GM23338 (cell line): Measurements from ENCODE around the gene NFATC1. TPM values are rescaled to one million over a fixed set of nuclear protein-coding genes. Genes with fewer than 3 reads are reported as not detected.

Experiments
- ATAC-seq: fragments of 200-7000 bp; cut with Tn5 transposase; 3 replicates; pipeline ENCODE4 v1.9.1; 2020
- DNase-seq: peaks from one replicate; pipeline ENCODE4 v3.0.0-alpha.2; 2015; ENCODE audit warnings: low spot score
- H2AFZ ChIP-seq: fragments of 200-600 bp; sonication (generic); 2 replicates; pipeline ENCODE4 v1.8.0; 2016; ENCODE audit warnings: antibody characterized with exemption, mild to moderate bottlenecking, moderate library complexity
- H3F3A ChIP-seq: fragments of 200-600 bp; sonication (generic); replicated peaks from 2 replicates; pipeline ENCODE4 v1.8.0; 2017; ENCODE audit warnings: antibody characterized with exemption, mixed run types, low read depth
- H3K27ac ChIP-seq: fragments of 200-600 bp; sonication (generic); 2 replicates; pipeline ENCODE4 v1.6.1; 2016; ENCODE audit warnings: low read depth
- H3K27me3 ChIP-seq: fragments of 200-600 bp; sonication (generic); 2 replicates; pipeline ENCODE4 v1.8.0; 2016; ENCODE audit warnings: mild to moderate bottlenecking, mixed run types, moderate library complexity; ENCODE audit not compliant: insufficient read depth
- H3K36me3 ChIP-seq: fragments of 200-600 bp; sonication (generic); 2 replicates; pipeline ENCODE4 v1.8.0; 2016; ENCODE audit warnings: mild to moderate bottlenecking; ENCODE audit not compliant: insufficient read depth
- H3K4me1 ChIP-seq: fragments of 200-600 bp; sonication (generic); 2 replicates; pipeline ENCODE4 v1.8.0; 2016; ENCODE audit warnings: mild to moderate bottlenecking, moderate library complexity; ENCODE audit not compliant: insufficient read depth
- H3K4me2 ChIP-seq: fragments of 200-600 bp; sonication (generic); 2 replicates; pipeline ENCODE4 v1.7.1; 2017; ENCODE audit warnings: mixed run types
- H3K4me3 ChIP-seq: fragments of 200-600 bp; sonication (generic); 2 replicates; pipeline ENCODE4 v1.6.1; 2016; ENCODE audit warnings: mixed run types
- H3K79me2 ChIP-seq: fragments of 200-600 bp; sonication (generic); replicated peaks from 2 replicates; pipeline ENCODE4 v1.8.0; 2017; ENCODE audit warnings: mild to moderate bottlenecking; ENCODE audit not compliant: insufficient read depth
- H3K9me2 ChIP-seq: fragments of 200-600 bp; sonication (generic); 2 replicates; pipeline ENCODE4 v1.8.0; 2017; ENCODE audit not compliant: insufficient read depth
- H4K20me1 ChIP-seq: fragments of 200-600 bp; sonication (generic); replicated peaks from 2 replicates; pipeline ENCODE4 v1.8.0; 2017; ENCODE audit warnings: mild to moderate bottlenecking; ENCODE audit not compliant: insufficient read depth
- H3K27ac Mint-ChIP-seq: 2 replicates; pipeline ENCODE4 v1.8.0; 2020; ENCODE audit warnings: inconsistent platforms, mild to moderate bottlenecking, moderate library complexity, mixed read lengths
- H3K27me3 Mint-ChIP-seq: 3 replicates; pipeline ENCODE4 v1.8.0; 2022; ENCODE audit warnings: low read depth, mild to moderate bottlenecking, moderate library complexity, mixed read lengths, inconsistent platforms; ENCODE audit not compliant: insufficient read depth, poor library complexity
- H3K36me3 Mint-ChIP-seq: 3 replicates; pipeline ENCODE4 v1.8.0; 2021; ENCODE audit warnings: low read depth, mild to moderate bottlenecking, inconsistent platforms, moderate library complexity, mixed read lengths
- H3K4me1 Mint-ChIP-seq: 3 replicates; pipeline ENCODE4 v1.8.0; 2020; ENCODE audit warnings: mild to moderate bottlenecking, inconsistent platforms, mixed read lengths
- H3K4me3 Mint-ChIP-seq: 3 replicates; pipeline ENCODE4 v1.8.0; 2021; ENCODE audit warnings: moderate library complexity, mild to moderate bottlenecking, inconsistent platforms, mixed read lengths
- H3K9me3 Mint-ChIP-seq: 3 replicates; pipeline ENCODE4 v1.8.0; 2020; ENCODE audit warnings: moderate library complexity, mild to moderate bottlenecking, inconsistent platforms, mixed read lengths
- EZH2 ChIP-seq: fragments of 200-600 bp; sonication (generic); IDR thresholded peaks from one replicate; pipeline ENCODE4 v1.8.0; 2017; ENCODE audit warnings: antibody characterized with exemption, mild to moderate bottlenecking, low read depth; ENCODE audit not compliant: unreplicated experiment
- JUNB ChIP-seq: IDR thresholded peaks from one replicate; pipeline ENCODE4 v1.6.1; 2016; ENCODE audit warnings: antibody characterized with exemption; ENCODE audit not compliant: unreplicated experiment
- ZNF331 ChIP-seq: fragments of 250-450 bp; sonication (Bioruptor Pico); IDR thresholded peaks from 2 replicates; pipeline ENCODE4 v1.5.0; 2020; ENCODE audit warnings: low read depth, mild to moderate bottlenecking, moderate library complexity
- polyA plus RNA-seq: library from polyadenylated mRNA; unstranded; fragments of >200 nt; fragmentation: Nextera tagmentation; extraction: Ambion mirVana; gene quantifications from 2 replicates; pipeline ENCODE4 v1.2.1, GENCODE V29; 2016
- total RNA-seq: library from RNA; depleted of rRNA; stranded (reverse); fragments of >200 nt; shearing (Covaris generic); gene quantifications from 2 replicates; pipeline ENCODE4 v1.2.3, GENCODE V29; 2014
- TF ChIP-seq, protein P1 (sequence below): IDR thresholded peaks from one replicate; pipeline ENCODE4 v1.6.1; 2018; ENCODE audit warnings: antibody characterized with exemption; ENCODE audit not compliant: unreplicated experiment
- TF ChIP-seq, protein P2 (sequence below): IDR thresholded peaks from 2 replicates; pipeline ENCODE4 v1.6.1; 2016; ENCODE audit warnings: antibody characterized with exemption
- TF ChIP-seq, protein P3 (sequence below), 2 experiments: fragments of 200-600 bp in 1 of 2; sonication (generic) in 1 of 2; conservative IDR thresholded peaks; 2 replicates each; pipeline versions ENCODE4 v1.5.1 to v1.6.1; 2016 to 2017; ENCODE audit warnings: antibody characterized with exemption in 2 of 2, low read depth in 2 of 2, mild to moderate bottlenecking in 2 of 2, moderate library complexity in 1 of 2

Gene NFATC1
- total and polyA plus RNA-seq, 2 experiments from 2014 or later: 3.9 to 6.4 TPM

DNA sequence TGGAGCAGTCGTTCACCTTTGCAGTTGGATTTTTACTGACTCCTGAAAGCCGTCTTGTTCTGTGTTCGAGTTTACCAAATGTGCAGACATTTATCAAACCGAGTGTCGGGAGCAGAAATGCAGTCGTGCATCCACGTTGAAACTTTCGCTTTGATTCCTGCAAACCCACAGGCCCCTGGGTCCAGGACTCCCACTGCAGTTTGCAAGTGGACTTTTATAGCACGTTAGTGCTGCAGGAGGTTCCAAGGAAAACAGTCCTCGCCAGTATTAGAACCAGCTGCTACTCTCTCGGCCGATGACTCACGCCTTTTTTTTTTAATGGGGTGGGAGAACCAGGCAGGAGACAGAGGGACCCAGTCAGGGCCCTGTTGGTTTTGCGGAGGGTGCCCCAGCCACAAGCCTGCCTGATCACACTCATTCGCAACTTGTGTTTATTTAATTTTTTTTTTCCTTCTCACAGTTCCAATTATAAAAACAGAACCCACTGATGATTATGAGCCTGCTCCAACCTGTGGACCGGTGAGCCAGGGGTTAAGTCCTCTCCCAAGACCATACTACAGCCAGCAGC lies 90.1 kb downstream of the NFATC1 start (continued):
- TF ChIP-seq ZNF331 (CRISPR knock-in tag): no peak
- no peak for TF ChIP-seq EZH2
- TF ChIP-seq, protein P1, sequence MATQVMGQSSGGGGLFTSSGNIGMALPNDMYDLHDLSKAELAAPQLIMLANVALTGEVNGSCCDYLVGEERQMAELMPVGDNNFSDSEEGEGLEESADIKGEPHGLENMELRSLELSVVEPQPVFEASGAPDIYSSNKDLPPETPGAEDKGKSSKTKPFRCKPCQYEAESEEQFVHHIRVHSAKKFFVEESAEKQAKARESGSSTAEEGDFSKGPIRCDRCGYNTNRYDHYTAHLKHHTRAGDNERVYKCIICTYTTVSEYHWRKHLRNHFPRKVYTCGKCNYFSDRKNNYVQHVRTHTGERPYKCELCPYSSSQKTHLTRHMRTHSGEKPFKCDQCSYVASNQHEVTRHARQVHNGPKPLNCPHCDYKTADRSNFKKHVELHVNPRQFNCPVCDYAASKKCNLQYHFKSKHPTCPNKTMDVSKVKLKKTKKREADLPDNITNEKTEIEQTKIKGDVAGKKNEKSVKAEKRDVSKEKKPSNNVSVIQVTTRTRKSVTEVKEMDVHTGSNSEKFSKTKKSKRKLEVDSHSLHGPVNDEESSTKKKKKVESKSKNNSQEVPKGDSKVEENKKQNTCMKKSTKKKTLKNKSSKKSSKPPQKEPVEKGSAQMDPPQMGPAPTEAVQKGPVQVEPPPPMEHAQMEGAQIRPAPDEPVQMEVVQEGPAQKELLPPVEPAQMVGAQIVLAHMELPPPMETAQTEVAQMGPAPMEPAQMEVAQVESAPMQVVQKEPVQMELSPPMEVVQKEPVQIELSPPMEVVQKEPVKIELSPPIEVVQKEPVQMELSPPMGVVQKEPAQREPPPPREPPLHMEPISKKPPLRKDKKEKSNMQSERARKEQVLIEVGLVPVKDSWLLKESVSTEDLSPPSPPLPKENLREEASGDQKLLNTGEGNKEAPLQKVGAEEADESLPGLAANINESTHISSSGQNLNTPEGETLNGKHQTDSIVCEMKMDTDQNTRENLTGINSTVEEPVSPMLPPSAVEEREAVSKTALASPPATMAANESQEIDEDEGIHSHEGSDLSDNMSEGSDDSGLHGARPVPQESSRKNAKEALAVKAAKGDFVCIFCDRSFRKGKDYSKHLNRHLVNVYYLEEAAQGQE: no peak
- TF ChIP-seq, protein P2, sequence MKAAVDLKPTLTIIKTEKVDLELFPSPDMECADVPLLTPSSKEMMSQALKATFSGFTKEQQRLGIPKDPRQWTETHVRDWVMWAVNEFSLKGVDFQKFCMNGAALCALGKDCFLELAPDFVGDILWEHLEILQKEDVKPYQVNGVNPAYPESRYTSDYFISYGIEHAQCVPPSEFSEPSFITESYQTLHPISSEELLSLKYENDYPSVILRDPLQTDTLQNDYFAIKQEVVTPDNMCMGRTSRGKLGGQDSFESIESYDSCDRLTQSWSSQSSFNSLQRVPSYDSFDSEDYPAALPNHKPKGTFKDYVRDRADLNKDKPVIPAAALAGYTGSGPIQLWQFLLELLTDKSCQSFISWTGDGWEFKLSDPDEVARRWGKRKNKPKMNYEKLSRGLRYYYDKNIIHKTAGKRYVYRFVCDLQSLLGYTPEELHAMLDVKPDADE: no peak

DNA sequence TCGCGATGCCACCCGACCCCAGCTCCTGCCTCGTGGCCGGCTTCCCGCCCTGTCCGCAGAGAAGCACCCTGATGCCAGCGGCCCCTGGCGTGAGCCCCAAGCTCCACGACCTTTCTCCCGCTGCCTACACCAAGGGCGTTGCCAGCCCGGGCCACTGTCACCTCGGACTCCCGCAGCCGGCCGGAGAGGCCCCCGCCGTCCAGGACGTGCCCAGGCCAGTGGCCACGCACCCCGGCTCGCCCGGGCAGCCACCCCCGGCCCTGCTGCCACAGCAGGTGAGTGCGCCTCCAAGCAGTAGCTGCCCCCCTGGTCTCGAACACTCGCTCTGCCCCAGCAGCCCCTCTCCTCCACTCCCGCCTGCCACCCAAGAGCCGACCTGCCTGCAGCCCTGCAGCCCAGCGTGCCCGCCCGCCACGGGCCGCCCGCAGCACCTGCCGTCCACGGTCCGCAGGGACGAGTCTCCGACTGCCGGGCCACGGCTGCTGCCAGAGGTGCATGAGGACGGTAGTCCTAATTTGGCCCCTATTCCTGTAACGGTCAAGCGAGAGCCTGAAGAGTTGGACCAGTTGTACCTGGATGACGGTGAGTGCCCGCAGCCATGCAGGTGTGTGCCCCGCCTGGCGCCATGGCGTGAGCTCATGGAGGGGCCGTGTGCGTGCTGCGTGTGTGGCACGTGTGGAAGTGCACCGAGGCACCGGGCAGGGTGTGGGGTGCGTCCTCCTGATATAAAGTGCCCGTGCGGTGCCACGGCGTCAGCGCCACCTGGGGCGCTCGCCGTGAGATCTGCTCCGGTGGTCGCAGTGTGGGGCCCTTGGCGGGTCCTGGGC lies 90.8 kb downstream of the NFATC1 start:
- H3K4me1 ChIP-seq: no peaks in the 10 kb centered on the region
- Mint-ChIP-seq H3K36me3 (no peaks in the 10 kb centered on the region), H3K9me3 (no peaks in the 10 kb centered on the region), H3K27me3 (peaks cover 4% of the 10 kb centered on the region), H3K27ac (no peak overlapping the region), H3K4me1 (peaks cover 4% of the 10 kb centered on the region; the same call in 1 of the 3 replicates), H3K4me3 (no peak overlapping the region)
- TF ChIP-seq, protein P3, sequence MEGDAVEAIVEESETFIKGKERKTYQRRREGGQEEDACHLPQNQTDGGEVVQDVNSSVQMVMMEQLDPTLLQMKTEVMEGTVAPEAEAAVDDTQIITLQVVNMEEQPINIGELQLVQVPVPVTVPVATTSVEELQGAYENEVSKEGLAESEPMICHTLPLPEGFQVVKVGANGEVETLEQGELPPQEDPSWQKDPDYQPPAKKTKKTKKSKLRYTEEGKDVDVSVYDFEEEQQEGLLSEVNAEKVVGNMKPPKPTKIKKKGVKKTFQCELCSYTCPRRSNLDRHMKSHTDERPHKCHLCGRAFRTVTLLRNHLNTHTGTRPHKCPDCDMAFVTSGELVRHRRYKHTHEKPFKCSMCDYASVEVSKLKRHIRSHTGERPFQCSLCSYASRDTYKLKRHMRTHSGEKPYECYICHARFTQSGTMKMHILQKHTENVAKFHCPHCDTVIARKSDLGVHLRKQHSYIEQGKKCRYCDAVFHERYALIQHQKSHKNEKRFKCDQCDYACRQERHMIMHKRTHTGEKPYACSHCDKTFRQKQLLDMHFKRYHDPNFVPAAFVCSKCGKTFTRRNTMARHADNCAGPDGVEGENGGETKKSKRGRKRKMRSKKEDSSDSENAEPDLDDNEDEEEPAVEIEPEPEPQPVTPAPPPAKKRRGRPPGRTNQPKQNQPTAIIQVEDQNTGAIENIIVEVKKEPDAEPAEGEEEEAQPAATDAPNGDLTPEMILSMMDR (conservative IDR thresholded peaks at IDR 0.05; ENCODE audit: low read depth in 2 of 2): no peak
- TF ChIP-seq, protein P1: no peak
- TF ChIP-seq JUNB: no peak
- no peak overlapping the region for H3K4me2 ChIP-seq
- H3K9me2 ChIP-seq: no peaks in the 10 kb centered on the region
- no peaks in the 10 kb centered on the region for H3F3A ChIP-seq
- ATAC-seq (no peak), DNase-seq (no peak)
- H3K27me3 ChIP-seq: no peaks in the 10 kb centered on the region
- no peaks in the 10 kb centered on the region for H3K79me2 ChIP-seq
- H3K4me3 ChIP-seq: no peak overlapping the region
- H4K20me1 ChIP-seq: no peaks in the 10 kb centered on the region
- H3K27ac ChIP-seq: no peak overlapping the region
- H2AFZ ChIP-seq: no peak overlapping the region
- no peaks in the 10 kb centered on the region for H3K36me3 ChIP-seq
